HG03432 (cell line): Measurements from ENCODE around the gene LHFPL5.

Source experiments
- ATAC-seq: cut with Tn5 transposase; IDR thresholded peaks from one replicate; pipeline ENCODE4 v1.9.1; 2021; ENCODE audit warnings: mild to moderate bottlenecking, moderate library complexity; ENCODE audit not compliant: unreplicated experiment

LHFPL5 gene

GRCh38 chr6:35790683-35791082 lies 14.5 kb upstream of the LHFPL5 start:
- ATAC-seq: no peak

GRCh38 chr6:35794536-35795452 lies 10.4 kb upstream of the LHFPL5 start:
- no peak for ATAC-seq

- ATAC-seq: no peak
Observed at GRCh38 chr6:35795453-35796071, 9.6 kb upstream of the LHFPL5 start.

- no peak for ATAC-seq
Observed at GRCh38 chr6:35796236-35796635, 8.9 kb upstream of the LHFPL5 start.

- ATAC-seq: no peak
Observed at GRCh38 chr6:35797837-35798526, 7.2 kb upstream of the LHFPL5 start.

- ATAC-seq: no peak
Observed at GRCh38 chr6:35798706-35799105, 6.4 kb upstream of the LHFPL5 start.

GRCh38 chr6:35801148-35801547 lies 4.0 kb upstream of the LHFPL5 start:
- no peak for ATAC-seq

- no peak for ATAC-seq
Observed at GRCh38 chr6:35808688-35809087, 3.5 kb downstream of the LHFPL5 start.

GRCh38 chr6:35809809-35810208 lies 4.7 kb downstream of the LHFPL5 start:
- ATAC-seq: no peak

GRCh38 chr6:35810971-35811698 lies 6.0 kb downstream of the LHFPL5 start:
- ATAC-seq: no peak

- ATAC-seq: no peak
Observed at GRCh38 chr6:35811699-35811995, 6.5 kb downstream of the LHFPL5 start.

GRCh38 chr6:35817515-35817914 lies 12.4 kb downstream of the LHFPL5 start:
- ATAC-seq: no peak

- no peak for ATAC-seq
Observed at GRCh38 chr6:35823601-35824000, 18.4 kb downstream of the LHFPL5 start.

GRCh38 chr6:35824552-35825192 lies 19.5 kb downstream of the LHFPL5 start:
- no peak for ATAC-seq

- ATAC-seq: no peak
Observed at GRCh38 chr6:35829306-35829705, 24.2 kb downstream of the LHFPL5 start.

GRCh38 chr6:35831257-35832007 lies 26.3 kb downstream of the LHFPL5 start:
- no peak for ATAC-seq

GRCh38 chr6:35833536-35833935 lies 28.4 kb downstream of the LHFPL5 start:
- ATAC-seq: no peak

- ATAC-seq: no peak
Observed at GRCh38 chr6:35839019-35839418, 33.9 kb downstream of the LHFPL5 start.

GRCh38 chr6:35842381-35842780 lies 37.2 kb downstream of the LHFPL5 start:
- no peak for ATAC-seq

- no peak for ATAC-seq
Observed at GRCh38 chr6:35844290-35844689, 39.1 kb downstream of the LHFPL5 start.
